Measurements from ENCODE around the gene OTOP1. TPM values are rescaled to one million over a fixed set of nuclear protein-coding genes. Genes with fewer than 3 reads are reported as not detected.
"Not testable (repeated sequence)": the region's sequence is repeated elsewhere in the genome, so short reads cannot be mapped to it uniquely, and the experiment has no call there.

Gene OTOP1
- total RNA-seq, 2 experiments from 2014 or later: not detected

GRCh38 chr4:4167981-4168780, 58.5 kb downstream of the OTOP1 start:
- CTCF ChIA-PET, POLR2A ChIA-PET: not testable (repeated sequence)

GRCh38 chr4:4166986-4167385, 59.7 kb downstream of the OTOP1 start:
- POLR2A ChIA-PET, CTCF ChIA-PET: not testable (repeated sequence)

- CTCF ChIA-PET, POLR2A ChIA-PET: not testable (repeated sequence)
These were observed 60.9 kb downstream of the OTOP1 start for GRCh38 chr4:4165701-4166392.

- CTCF ChIA-PET, POLR2A ChIA-PET: not testable (repeated sequence)
These were observed 62.1 kb downstream of the OTOP1 start for GRCh38 chr4:4164532-4165173.

- CTCF ChIA-PET, POLR2A ChIA-PET: not testable (repeated sequence)
These were observed 64.5 kb downstream of the OTOP1 start for GRCh38 chr4:4162186-4162585.

- POLR2A ChIA-PET, CTCF ChIA-PET: not testable (repeated sequence)
These were observed 65.6 kb downstream of the OTOP1 start for GRCh38 chr4:4160956-4161665.

GRCh38 chr4:4145622-4146021, 81.1 kb downstream of the OTOP1 start:
- CTCF ChIA-PET, POLR2A ChIA-PET: not testable (repeated sequence)

- CTCF ChIA-PET, POLR2A ChIA-PET: not testable (repeated sequence)
These were observed 83.4 kb downstream of the OTOP1 start for GRCh38 chr4:4143376-4143775.

GRCh38 chr4:4142679-4143078, 84.0 kb downstream of the OTOP1 start:
- POLR2A ChIA-PET: not testable (repeated sequence)

GRCh38 chr4:4141186-4141585, 85.5 kb downstream of the OTOP1 start:
- POLR2A ChIA-PET, CTCF ChIA-PET: not testable (repeated sequence)

More at GRCh38 chr4:4142679-4143078, 84.0 kb downstream of the OTOP1 start:
- CTCF ChIA-PET: not testable (repeated sequence)

Other genes starting within 250 kb of the OTOP1 start
- gene TMEM128, start 21.3 kb upstream of the OTOP1 start, total RNA-seq: 10 to 100 TPM; 24.1 to 25.9 TPM
- 10 to 100 TPM; 96.5 to 97.6 TPM for gene LYAR, start 63.2 kb upstream of the OTOP1 start, total RNA-seq
- gene ZBTB49, start 63.3 kb upstream of the OTOP1 start, total RNA-seq: 1 to 10 TPM; 5.5 to 6.0 TPM
- 10 to 100 TPM; 11.7 to 12.0 TPM for gene NSG1, start 160.2 kb upstream of the OTOP1 start, total RNA-seq

Data from activated CD8-positive, alpha-beta memory T cell treated with anti-CD3 and anti-CD28 coated beads for 36 hours (primary cell).